Right ventricle myocardium inferior (tissue), 1 donor: Measurements from ENCODE around the gene WAPL. TPM values are rescaled to one million over a fixed set of nuclear protein-coding genes. Genes with fewer than 3 reads are reported as not detected.

Experiments
- ATAC-seq: fragments of 200-7000 bp; cut with Tn5 transposase; one replicate; pipeline ENCODE4 v1.9.1; 2020; ENCODE audit warnings: mild to moderate bottlenecking, moderate library complexity
- DNase-seq: peaks from one replicate; pipeline ENCODE4 v3.0.0; 2021; ENCODE audit errors: missing footprints
- intact Hi-C: fragments of 100-400 bp; cut with DNase I; formaldehyde crosslinking; loops from one replicate; pipeline ENCODE4 v1.11.0; 2022
- total RNA-seq: library from RNA; stranded (reverse); fragmentation: NEBNext Ultra II Directional; extraction: Animal tissue kit (Norgen Biotek cat#: 25700); gene quantifications from one replicate; pipeline ENCODE4 v1.2.1, GENCODE V29; 2021
- donor health status: DM: no; HTN: yes; CAD: no; lungs with severe emphysema.

The WAPL gene
- total RNA-seq, 1 donor from 2014 or later, result 21.5 TPM

DNA sequence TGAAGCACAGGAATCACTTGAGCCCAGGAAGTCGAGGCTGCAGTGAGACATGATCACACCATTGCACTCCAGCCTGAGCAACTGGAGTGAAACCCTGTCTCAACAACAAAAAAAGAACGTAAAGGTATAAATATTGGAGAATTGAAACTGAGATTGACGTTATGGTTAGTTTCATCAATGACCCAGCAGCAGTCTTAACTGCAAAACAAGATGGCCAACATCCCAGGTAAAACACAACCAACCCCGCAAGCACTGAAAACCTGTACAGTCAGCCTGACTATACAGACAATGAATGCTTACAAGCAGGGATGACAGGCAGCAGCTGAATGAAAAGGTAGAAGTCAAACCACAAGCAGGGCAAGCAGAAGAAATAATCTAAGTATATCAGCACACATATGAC is 34.7 kb downstream of the WAPL start:
- intact Hi-C loops, result no loop called here

DNA sequence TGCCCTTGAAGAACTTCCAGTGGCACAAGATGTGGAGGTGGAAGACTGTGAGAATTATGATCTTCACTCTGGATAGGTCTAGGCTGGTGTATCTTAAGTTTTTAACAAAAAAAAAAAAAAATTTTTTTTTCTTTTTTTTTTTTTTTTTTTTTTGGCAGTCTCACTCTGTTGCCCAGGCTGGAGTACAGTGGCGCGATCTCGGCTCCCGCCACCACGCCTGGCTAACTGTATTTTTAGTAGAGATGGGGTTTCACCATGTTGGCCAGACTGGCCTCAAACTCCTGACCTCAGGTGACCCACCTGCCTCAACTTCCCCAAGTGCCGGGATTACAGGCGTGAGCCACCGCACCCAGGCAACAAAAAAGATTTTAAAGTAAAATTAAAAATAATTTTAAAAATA is 37.9 kb downstream of the WAPL start:
- DNase-seq (no peak), ATAC-seq (no peak)

More for the DNA sequence above, 34.7 kb downstream of the WAPL start:
- ATAC-seq, result no peak
- DNase-seq, result no peak

DNA sequence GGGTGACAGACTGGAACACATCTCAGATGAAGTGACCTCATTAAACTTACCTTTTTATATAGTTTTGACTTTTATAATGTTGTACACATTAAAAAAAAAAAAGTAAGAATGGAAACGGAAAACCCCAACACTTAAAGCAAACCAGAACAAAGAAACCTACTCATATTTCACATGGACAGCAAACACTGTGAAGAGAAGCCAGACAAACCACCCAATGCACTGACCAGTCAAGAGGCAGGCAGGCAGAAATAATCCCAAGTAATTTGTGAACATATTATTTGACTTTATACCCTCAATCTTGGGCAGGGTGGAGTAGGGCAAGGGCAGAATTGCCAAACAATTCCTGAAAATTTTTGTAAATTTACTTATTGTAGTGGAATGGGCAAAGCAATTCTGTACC is 39.8 kb downstream of the WAPL start:
- intact Hi-C loops, result no loop called here
- no peak for ATAC-seq

More for the DNA sequence above, 37.9 kb downstream of the WAPL start:
- intact Hi-C loops, result no loop called here

DNA sequence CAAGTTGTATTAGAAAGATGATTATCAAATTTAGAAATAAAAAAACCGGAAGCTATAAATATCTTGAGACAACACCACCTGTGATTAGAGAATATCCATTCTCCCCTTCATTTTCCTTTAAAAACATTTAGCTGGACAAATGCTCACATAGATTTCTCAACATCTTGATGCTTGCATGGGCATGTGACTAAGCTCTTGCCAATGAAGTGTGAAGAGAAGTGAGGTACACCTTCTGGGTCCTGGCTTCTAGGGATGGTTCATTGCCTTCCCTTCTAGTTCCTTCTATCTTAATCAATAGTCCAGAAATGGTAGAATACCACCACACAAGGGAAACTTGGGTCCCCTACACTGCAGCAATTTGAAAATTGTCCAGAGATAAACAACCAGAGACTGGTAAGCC is 41.0 kb downstream of the WAPL start:
- DNase-seq (no peak), ATAC-seq (no peak)
- intact Hi-C loops, result no loop called here

More for the DNA sequence above, 39.8 kb downstream of the WAPL start:
- no peak for DNase-seq

DNA sequence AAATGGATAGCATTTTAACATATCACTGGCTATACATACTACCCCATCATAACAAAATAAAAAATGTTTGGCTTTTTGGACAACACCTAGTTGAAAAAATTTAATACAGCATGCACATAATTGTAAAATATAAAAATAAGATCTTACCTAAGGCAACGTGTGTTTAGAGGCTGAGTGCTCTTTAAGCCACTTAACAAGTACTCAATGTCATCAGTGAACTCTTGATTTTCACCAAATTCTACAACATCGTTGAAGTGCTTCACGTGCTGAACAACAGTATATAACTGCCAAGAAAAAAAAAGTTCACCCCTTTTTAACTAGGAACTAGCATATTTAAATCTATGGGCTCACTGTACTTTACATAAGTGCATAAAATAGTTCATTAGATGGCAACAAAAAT is 49.5 kb downstream of the WAPL start:
- no peak for ATAC-seq
- intact Hi-C loops, result no loop called here
- DNase-seq, result no peak

DNA sequence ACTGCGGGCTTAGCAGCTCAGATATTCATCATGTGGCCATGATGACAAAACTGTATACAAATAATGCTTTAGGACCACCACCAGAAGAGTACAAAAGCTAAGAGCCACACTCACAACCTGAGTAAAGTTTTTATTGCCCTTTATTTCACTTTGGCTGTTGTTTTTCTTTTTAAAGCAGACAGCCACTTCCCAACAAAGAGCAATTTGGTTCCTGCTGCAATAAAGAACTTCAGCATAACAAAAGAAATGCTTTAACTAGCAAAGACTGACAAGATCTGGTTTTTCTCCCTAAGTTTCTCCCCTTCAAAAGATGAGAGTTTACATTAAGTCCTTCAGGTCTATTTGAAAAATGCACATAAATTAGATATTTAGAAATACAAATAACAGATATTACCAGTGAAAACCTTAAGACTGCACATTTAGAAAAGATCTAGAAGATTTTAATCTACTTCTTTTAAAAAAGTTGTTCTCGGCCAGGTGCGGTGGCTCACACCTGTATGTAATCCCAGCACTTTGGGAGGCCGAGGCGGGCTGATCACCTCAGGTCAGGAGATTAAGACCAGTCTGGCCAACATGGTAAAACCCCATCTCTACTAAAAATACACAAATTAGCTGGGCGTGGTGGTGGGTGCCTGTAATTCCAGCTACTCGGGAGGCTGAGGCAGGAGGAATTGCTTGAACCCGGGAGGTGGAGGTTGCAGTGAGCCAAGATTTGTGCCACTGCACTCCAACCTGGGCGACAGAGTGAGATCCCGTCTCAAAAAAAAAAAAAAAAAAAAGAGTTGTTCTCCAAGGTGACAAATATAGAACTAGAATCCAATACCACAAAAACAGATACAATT is 59.4 kb downstream of the WAPL start:
- ATAC-seq, result no peak
- no peak for DNase-seq
- intact Hi-C loops, result no loop called here

DNA sequence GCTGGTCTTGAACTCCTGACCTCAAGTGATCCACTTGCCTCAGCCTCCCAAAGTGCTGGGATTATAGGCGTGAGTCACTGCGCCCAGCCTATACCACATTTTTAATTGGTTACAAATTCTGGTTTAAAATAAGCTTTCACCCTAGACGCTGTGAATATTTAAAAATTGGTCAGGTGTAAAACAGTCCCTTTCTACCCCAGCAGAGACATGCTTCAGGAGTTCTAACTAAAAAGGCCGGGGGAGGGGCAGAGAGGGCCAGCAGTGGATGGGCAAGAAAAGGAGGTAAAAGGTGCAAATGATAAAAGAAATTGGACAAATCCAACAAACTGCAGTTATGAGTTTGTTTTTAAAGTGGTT is 70.0 kb downstream of the WAPL start:
- no peak for DNase-seq
- intact Hi-C loops, result no loop called here

DNA sequence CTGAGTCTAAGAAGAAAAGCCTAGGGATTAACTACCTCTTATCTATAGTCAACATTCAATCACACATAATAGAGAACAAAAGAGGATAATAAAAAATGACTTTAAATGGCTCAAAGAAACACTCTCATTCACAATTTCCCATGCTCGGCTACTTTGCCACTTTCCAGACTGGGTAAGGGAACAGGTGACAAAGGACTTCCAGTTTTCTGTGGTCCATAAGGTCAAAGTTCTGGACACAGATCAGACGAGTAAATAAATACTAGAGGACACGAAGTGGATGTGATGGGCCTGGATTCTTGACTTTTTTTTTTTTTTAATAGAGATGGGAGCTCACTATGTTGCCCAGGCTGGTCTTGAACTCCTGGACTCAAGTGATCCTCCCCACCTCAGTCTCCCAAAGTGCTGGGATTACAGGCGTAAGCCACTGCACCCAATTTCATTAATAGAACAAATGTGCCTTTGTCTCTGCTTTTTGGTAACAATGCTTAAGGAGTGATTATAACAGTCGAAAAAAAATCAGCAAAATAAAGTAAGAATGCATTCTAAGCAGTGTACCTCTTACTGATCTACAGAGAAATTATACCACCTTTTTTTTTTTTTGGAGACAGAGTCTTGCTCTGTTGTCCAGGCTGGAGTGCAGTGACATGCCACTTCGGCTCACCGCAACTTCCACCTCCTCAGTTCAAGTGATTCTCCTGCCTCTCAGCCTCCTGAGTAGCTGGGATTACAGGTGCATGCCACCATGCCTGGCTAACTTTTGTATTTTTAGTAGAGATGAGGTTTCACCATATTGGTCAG is 70.6 kb downstream of the WAPL start:
- intact Hi-C loops, result no loop called here
- ATAC-seq, result no peak

More for the DNA sequence above, 70.0 kb downstream of the WAPL start:
- no peak for ATAC-seq

DNA sequence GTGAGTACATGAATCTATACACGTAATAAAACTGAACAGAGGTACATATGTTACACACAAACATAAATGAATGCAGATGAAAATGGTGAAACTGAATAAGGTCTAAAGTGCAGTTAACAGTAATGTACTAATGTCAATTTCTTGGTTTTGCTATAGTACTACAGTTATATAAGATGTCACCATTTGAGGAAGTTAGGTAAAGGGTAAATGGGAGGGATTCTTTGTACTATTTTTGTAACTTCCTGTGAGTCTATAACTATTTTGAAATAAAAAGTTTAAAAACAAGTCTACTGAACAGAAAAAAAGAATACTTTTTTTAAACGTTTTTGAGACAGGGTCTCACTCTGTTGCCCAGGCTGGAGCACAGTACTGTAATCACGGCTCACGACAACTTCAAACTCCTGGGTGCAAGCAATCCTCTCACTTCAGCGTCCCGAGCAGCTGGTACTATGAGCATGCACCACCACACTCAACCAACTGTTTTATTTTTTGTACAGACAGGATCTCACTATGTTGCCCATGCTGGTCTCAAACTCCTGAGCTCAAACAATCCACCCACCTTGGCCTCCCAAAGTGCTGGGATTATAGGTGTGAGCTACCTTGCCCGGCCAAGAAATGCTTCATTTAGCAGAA is 71.5 kb downstream of the WAPL start:
- intact Hi-C loops, result no loop called here

More for the DNA sequence above, 70.6 kb downstream of the WAPL start:
- DNase-seq, result no peak

DNA sequence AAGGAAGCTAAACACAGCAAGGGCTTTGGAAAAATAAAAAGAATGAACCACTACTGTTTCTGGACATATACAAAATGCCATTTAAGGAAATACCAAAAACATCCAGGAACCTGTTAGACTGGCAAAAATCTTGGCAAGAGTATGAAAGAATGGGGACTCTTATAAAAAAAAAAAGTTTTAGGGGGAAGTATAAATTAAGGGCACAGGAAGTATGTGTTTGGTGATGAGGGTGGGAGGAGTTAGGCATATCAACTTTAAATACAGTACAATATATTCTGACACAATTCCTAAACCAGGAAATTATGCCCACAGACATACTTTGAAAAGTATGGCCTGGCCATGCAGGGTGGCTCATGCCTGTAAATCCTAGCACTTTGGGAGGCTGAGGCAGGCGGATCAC is 74.2 kb downstream of the WAPL start:
- intact Hi-C loops, result no loop called here
- no peak for DNase-seq
- ATAC-seq, result no peak

More for the DNA sequence above, 71.5 kb downstream of the WAPL start:
- ATAC-seq (no peak), DNase-seq (no peak)

DNA sequence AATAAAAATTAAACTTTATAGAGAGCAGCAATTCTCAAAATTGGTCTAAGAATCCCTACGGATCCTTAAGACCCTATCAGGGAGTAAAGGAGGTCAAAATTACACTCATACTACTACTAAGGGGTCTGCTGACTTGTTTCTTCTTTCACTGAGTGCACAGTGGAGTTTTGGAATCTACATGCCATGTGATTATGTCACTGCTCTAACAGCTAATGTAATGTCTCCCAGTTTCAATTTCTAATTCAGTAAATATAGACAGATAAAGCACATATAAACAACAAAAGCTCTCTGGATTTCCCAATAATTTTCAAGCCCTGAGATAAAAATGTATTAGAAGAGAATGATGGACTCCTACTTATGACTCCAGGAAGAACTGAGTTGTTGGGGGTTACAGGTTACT is 74.6 kb downstream of the WAPL start:
- ATAC-seq (no peak), DNase-seq (no peak)
- intact Hi-C loops, result no loop called here

DNA sequence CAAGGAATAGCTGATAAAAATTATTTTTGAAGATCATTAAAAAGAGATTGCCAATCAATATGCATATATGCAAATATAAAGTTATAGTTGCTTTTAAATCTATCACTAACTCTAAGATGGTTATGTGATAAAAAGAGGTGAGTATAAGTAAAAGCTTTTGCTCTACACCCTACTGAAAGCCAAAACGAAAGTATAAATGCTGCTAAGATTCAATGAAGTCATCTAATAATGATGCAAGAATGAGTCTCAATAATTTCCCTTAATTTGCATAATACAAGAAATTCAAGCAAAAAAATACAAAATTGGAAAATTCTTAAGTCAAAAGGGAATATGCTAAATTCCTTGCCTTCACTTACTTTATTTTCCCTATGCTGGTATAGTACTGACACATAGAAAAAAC is 75.2 kb downstream of the WAPL start:
- DNase-seq (no peak), ATAC-seq (no peak)
- intact Hi-C loops, result no loop called here

DNA sequence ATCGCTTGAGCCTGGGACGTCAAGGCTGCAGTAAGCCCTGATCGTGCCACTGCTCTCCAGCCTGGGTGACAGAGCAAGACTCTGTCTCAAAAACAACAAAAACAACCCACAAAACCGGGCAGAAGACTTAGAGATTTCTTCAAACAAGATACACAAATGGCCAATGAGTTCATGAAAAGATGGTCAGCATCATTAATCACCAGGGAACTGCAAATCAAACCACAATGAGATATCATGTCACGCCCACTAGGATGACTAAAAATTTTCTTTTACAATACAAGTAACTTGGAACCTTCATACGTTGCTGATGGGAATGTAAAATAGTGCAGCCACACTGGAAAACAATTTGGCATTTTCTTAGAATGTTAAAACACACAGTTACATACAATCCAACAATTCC is 77.7 kb downstream of the WAPL start:
- intact Hi-C loops, result no loop called here
- ATAC-seq (no peak), DNase-seq (no peak)

DNA sequence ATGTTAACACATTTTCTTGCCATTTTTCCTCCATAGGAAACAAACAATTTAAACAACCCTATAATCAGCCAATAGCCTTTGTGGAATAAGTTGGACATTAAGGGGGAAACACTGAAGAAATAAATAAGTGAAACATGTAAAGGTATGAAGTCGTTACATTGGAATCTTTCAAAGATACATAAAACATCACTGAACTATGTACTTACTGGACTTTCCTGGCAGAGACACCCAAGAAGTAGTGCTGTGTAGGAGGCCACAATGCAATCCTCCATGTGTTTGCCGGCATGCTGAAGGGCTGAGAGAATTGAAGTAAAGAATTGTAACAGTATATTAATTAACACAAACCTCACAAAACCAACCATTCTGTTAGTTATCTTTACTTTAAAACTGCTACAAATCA is 78.5 kb downstream of the WAPL start:
- no peak for ATAC-seq
- intact Hi-C loops, result no loop called here

DNA sequence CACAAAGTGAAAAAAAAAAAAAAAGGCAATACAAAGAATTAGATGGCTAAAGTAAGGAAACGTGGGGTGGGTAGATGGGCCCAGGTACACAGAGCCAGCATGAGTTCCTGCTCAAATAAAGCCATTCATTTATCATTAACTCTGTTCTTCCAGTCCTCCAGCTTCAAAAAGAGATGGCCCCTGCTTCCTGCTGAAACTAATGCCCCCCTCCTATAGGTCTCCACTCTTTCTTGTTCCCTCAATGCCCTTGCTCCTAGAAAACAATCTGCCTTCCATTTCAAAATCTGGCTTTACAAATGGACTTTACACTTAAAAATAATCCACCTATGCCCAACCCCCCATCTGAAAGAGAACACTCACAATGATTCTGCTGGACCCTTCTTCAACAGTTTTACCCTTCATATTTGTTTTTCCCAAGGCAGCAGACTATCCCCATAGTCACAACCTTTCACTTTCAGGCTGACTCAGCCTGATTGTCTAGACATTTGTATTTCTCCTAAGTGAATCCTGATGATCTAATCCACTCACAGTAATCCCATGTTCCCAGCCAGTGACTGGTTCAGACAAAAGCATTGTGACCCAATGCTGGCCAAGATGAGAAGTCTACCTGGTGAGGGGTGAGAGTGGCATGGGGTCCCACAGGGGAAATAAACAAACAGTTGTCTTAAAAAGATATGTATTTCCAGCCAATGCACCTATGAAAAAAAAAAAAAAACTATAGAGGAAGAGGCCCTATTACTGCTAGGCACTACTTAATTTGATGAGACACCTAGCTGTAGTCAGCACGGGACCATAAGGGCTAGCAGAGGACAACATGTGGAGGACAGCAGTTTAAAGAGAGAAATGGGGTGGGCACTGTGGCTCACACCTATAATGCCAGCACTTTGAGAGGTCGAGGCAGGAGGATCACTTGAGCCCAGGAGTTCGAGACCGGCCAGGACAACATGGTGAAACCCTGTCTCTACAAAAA is 80.4 kb downstream of the WAPL start:
- intact Hi-C loops, result no loop called here
- DNase-seq (no peak), ATAC-seq (no peak)

More for the DNA sequence above, 78.5 kb downstream of the WAPL start:
- no peak for DNase-seq

DNA sequence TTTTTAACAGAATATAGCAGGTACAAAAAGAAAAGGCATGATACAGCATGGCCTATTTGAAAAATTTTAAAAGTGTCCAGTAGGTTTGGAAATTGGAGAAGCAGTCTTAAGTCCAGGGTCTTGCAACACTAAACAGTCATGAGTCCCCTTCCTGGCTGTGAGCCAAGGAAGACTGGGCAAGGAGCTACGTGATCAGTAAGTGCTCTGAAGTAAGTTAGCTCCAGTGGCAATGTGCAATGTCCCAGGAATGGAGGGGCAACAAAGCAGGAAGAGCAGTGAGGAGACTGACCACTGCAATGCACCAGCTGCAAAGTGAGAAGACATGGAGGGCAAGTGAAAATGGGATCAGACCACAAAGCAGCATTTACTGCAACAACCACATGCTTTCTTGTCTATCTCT is 82.0 kb downstream of the WAPL start:
- intact Hi-C loops, result no loop called here
- DNase-seq, result no peak
- no peak for ATAC-seq

DNA sequence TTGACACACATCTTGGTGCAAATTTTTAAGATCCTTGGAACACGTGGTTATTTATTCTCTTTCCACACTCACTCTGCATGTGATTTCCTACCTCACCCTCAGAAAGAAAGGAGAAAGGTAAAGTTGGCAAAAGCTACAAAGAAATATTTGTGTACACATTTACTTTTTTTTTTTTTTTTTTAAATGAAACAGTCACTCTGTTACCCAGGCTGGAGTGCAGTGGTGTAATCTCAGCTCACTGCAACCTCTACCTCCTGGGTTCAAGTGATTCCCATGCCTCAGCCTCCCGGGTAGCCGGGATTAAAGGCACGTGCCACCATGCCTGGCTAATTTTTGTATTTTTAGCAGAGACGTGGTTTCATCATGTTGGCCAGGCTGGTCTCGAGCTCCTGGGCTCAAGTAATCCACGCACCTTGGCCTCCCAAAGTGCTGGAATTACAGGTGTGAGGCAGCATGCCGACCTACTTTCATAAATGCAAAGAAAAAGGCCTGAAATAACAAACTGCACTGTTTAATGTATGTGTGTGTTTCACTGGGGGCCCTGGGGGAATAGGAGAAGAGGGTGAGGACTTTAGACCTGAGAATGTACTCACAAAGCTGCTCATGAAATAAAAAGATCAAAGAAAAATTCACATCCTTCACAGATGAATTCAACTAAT is 83.4 kb downstream of the WAPL start:
- DNase-seq (no peak), ATAC-seq (no peak)
- intact Hi-C loops, result no loop called here

DNA sequence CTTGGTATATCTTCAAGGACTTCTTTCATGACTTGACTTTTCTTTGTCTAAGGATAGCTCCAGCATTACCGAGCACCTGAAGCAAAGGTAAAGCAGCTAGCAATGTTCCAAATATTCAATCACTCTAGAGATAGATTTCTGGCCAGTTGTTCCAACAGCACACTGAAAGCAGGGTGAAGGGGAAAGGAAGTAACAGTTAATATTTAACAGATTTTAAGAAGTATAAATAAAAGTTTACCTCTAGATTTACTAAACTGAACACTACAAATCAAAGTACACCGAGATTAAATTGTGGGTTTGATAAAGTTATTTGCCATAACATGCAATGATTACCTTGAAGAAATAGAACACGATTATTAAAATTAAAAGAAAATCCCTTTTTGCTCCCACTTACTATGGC is 84.1 kb downstream of the WAPL start:
- no peak for DNase-seq
- intact Hi-C loops, result no loop called here
- ATAC-seq, result no peak
